ENCODE data around the gene TCF23.

TCF23 gene

DNA sequence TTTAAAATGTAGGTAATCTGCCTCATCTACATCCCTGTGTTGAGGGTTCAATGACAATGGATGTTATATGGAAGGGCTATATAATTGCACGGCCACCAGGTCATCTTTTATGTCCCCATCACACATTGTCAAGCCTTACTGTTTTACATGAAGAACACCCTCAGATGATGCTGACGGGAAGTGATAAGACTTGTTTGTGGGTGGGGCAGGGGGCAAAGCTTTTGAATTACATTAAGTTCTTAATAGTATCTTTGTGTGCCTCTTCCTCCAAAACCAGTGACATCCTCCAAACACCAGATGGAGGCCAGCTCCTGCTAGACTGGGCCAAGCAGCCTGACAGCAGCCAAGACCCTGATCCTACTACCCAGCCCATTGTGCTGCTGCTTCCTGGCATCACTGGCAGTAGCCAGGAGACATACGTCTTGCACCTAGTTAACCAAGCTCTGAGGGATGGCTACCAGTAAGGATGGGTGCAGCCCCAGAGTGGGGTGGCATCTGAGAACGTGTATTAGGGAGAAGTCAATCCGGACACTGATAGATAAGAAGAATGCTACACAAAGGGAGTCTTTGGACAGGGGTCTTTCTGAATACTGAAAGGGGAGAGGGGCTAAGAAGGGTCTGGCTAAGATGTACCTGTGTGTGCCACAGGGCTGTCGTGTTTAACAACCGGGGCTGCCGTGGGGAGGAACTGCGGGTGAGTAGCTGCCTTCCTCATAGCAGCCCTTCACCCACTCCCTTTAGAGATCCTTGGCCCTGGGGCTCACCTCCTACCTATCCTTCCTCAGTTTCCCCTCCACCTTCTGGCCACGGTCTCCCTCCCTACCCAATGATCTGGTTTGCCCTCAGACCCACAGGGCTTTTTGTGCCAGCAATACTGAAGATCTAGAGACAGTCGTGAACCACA is 19.9 kb upstream of the TCF23 start:
- FAIRE-seq: no peak

GRCh38 chr2:27130396-27130795 is 18.4 kb upstream of the TCF23 start:
- FAIRE-seq: no peak

GRCh38 chr2:27131429-27131828 is 17.4 kb upstream of the TCF23 start:
- no peak for FAIRE-seq

GRCh38 chr2:27133195-27133875 is 15.5 kb upstream of the TCF23 start:
- no peak for FAIRE-seq

DNA sequence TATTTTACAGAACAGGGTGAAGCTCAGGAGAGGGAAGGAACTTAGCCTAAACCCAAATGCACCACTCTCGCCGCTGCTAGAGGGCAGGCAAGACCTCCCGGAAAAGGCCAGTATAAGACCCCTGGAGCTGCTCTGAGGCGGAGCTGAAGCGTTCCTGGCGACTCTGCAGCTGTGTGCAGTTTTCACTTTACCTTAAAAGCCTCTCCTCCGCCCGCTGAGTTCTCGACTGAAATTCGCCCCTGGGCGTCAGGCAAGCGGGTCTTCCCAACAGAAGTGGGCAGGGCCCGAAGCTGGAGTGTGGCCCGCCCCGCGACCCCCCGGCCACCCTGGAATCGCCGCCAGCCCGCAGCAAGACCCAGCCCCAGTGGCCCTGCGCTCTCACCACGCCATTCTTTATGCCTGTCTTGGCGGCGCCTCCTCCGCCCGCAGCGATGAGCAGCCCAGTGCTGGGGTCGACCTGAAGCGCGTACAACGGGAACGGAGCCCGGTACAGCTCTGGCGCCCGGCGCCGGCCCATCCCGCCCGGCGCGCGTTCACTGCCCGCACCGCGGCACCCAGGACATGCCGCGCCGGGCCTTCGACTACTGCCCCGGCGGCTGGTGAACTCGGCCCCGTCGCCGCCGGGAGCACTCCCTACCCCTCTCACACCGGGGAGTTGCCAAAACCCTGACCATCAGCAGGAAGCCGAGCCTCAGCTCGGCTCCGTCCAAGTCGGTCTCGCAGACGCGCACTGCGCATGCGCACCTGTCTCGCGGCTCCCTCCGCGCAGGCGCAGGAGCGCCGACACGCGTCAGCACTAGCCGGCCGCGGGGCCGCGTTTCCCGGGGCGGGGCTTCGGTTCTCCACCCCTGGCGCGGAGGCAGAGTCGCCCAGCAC is 14.7 kb upstream of the TCF23 start, which contains the start of gene PREB:
Gene PREB, minus strand, starts transcription at position 732 of the 876 bp plus-strand sequence. Its CDS starts 215 bp downstream, at position 517.
- no peak for FAIRE-seq

DNA sequence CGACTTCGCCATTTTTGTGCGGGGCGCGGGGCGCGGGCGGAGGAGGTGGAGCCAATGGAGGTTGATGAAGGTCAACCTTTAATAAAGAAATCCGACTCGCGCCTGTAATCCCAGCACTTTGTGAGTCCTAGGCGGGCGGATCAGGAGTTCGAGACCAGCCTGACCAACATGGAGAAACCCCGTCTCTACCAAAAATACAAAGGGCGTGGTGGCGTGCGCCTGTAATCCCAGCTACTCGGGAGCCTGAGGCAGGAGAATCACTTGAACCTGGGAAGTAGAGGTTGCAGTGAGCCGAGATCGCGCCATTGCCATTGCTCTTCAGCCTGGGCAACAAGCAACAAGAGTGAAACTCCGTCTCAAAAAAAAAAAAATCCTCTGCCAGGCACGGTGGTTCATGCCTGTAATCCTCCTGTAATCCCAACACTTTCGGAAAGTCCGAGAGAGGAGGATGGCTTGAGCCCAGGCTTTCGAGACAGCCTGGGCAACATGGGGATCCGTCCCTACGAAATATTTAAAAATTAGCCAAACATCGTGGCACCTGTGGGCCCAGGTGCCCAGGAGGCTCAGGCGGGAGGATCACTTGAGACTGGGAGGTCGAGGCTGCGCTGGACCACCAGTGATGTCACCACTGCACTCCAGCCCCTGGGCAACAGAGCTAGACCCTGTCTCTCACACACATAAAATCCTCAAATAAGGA is 13.9 kb upstream of the TCF23 start:
- FAIRE-seq: no peak

DNA sequence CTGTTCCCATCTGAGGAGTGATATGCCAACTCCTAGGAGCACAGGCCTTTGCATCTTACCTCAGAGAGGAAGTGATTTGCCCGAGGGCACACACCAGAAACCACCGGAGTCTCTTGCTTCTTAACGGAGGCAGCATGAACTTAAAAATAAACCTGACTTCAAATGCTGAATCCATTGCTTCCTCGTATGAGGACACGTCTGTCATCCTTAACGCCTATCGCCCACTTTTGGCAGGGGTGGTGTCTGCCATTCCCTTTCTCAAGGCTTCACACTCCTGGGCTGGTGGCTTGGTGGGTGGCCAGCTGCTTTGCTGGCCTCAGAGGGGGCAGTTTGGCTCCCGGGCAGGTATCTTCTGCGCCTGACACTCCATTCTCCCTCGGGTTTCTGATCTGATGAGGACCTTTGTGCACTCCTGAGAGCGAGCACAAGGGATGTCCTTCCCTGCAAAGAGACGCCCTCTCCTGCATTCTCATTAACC is 13.3 kb upstream of the TCF23 start:
- no peak for FAIRE-seq

DNA sequence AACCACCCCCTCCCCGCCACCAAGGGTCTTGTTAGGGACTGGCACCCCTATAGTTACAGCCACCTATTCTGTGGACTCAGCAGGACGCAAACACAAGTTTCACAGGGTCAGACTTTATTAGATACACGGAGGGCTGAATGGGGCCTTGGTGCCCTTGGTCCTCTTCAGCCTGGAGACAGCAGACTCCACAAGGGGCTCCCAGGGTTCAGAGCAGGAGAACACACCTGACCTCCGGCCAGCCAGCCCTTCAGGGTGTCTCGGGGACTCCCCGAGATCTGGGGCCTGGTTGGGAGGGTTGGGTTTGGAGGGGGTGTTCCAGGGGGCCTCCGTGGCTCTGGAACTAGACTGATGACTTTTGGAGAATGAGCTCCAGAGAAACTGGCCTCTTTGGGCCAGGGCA is 12.1 kb upstream of the TCF23 start:
- FAIRE-seq: no peak

- FAIRE-seq: no peak
These were observed 11.4 kb upstream of the TCF23 start for GRCh38 chr2:27137322-27137935.

DNA sequence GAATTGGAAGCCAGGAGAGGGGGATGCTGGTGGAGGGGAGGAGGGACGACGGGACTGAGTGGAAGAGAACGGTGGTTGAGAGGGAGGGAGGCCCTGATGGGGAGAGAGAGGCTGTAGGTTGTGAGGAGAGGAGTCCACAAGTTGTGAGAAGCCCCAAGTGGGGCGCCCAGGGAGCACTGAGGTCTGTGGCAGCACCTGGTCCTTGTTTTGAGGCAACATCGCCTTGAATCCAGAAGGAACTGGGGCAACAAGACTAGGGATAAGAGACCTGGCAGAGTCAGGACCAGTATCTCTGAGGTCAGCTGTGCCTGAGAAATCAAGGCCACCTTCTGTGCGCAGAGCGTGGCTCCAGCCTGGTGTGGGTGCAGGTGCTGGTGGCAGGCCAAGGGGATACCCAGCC is 10.7 kb upstream of the TCF23 start:
- no peak for FAIRE-seq

- no peak for FAIRE-seq
These were observed 9.5 kb upstream of the TCF23 start, which contains the start of gene PRR30 for GRCh38 chr2:27139310-27139709. TSS of gene PRR30 (minus strand) at chr2:27139410. CDS start at chr2:27138329, 1,081 bp downstream.

DNA sequence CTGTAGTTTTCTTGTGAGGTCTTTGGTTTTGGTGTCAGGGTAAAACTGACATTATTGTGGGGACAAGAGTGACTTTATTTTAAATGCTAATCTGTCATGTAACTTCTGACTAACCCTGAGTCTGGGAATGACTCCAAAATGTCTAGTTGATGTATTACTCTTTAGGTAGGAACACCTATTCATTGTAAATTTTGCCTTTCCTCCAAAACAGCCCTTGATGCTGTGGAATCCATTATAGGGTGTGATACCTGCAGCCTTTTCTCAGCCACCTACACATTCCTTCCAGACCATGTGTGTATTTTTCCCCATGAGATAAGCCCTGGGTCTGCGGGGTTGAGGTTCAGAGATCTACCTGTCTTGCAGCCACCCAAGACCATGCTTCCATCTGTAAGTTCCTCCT is 5.5 kb upstream of the TCF23 start:
- FAIRE-seq: no peak

DNA sequence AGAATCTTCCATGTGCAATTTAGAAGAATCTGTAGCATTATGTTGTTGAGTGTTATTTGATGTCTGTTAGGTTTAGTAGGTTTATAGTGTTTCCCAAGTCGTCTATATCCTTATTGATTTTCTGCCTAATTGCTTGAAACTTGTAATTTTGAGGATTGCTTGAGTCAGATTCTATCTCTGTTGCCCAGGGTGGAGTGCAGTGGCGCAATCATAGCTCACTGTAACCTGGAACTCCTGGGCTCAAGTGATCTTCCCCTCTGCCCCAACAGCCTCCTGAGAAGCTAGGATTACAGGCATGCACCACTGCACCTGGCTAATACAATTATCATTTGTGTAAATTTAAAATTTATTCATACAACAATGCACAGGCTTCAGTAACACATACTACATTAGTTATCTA is 3.1 kb upstream of the TCF23 start:
- FAIRE-seq: no peak

DNA sequence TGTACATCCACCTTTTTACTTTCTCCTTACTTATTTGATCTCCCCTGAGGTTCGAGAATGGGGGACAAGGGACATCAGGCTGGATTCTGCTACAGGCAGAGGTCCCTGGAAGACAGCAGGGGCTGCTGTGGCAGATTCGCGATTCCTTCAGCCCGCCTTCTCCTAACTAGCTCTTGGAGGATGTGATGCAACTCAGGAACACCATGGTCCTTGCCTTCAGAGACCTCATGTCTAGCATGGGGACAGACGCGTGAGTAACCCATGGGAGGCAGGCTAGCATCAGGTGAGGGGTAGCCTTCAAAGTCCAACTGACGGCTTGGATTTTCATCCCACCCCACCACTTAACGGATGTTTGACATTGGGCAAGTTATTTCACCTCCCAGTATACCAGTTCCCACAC is 869 bp upstream of the TCF23 start:
- FAIRE-seq: no peak

DNA sequence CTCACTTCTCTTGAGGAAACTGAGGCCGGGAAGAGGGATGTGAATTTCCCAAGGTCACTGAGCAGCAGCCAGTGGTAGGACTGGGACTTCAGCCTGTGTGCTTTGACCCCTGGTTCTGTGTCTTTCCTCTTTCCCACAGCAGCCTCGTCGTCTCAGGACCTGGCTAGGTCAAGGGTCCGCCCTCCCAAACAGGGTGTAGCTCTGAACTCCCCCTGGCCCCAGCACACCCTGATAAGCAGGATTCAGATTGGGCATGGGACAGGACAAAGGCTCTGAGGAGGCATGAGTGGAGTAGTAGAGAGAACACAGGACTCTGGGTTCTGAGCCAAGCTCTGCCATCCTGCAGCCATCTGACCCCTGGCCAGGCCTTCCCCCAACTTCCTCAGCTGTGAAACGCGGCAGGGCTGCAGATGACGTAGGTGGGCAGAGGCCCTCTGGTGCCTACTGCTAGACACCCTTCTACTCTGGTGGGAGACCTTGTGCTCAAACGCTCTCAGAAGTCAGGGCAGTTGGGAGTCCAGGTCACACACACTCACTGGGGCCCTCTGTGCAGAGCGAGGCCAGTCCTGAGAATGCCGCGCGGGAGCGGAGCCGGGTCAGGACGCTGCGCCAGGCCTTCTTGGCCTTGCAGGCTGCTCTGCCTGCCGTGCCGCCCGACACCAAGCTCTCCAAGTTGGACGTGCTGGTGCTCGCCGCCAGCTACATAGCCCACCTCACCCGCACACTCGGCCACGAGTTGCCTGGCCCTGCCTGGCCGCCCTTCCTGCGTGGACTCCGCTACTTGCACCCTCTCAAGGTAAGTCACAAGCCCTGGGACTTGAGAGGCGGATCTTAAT is 984 bp downstream of the TCF23 start:
- FAIRE-seq: no peak

DNA sequence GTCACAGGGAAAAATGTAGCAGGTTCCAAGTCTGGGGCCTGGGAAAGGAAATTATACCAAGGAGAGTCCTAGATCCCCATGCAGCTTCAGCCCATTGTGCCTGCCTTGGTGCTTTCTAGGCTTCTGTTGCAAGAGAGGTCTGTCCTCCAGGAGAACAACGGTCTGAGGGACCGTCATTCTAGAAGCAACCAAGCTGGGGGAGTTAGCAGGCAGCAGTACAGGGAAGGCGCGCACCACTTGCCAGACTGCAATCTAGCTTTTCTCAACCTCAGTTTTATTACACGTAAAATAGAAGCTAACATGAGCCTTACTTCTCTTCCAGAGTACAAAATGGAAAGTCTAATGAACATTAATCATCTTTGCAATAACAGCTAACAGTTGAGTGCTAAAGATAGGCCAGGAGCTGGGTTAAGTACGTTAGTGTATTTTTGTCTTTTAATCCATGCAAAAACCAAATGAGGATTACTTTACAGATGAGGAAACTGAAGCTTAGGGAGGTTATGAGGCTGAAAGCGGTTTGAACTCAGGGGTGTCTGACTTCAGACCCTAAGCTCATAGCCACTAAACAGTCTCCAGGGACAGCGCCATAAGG is 1.9 kb downstream of the TCF23 start:
- FAIRE-seq: no peak

- FAIRE-seq: no peak
These were observed 3.4 kb downstream of the TCF23 start for GRCh38 chr2:27152102-27152795.

- FAIRE-seq: no peak
These were observed 4.1 kb downstream of the TCF23 start for GRCh38 chr2:27152796-27153464.

- FAIRE-seq: no peak
These were observed 5.7 kb downstream of the TCF23 start for GRCh38 chr2:27154488-27154887.

Data from colon (tissue), 2 donors.